Measurements from ENCODE around the gene SMARCD1. TPM values are rescaled to one million over a fixed set of nuclear protein-coding genes. Genes with fewer than 3 reads are reported as not detected.

Gene SMARCD1
- total and polyA plus RNA-seq, 2 experiments from 2014 or later = 124 to 287 TPM

- no peaks in the 10 kb centered on the region for H3K4me1 Mint-ChIP-seq
- TF ChIP-seq EZH2 (IDR thresholded peaks at IDR 0.05; ENCODE audit: low read depth, unreplicated experiment) (no peak), EZH2phosphoT487 (IDR thresholded peaks at IDR 0.05; ENCODE audit: unreplicated experiment) (no peak)
These were observed 38.1 kb downstream of the SMARCD1 start for GRCh38 chr12:50123203-50123602.

DNA sequence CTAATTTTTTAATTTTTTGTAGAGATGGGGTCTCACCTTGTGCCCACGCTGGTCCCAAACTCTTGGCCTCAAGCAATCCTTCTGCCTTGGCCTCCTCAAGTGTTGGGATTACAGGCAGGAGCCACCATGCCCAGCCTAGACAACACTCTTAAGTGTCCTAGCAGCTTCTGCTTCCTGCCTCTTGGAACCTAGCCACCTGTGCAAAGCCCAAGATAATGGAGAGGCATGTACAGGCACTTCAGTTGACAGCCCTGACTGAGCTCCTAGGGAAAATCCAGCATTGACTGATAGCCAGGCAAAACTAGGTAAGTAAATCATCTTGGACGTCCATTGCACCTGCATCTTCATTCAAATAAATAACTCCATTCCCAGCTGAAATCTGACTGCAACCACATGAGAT is 42.4 kb downstream of the SMARCD1 start:
- H3K9me2 ChIP-seq (ENCODE audit: insufficient read depth) = no peaks in the 10 kb centered on the region
- H2AFZ ChIP-seq = no peak overlapping the region
- no peak overlapping the region for H3K27ac ChIP-seq (ENCODE audit: low read depth)
- no peaks in the 10 kb centered on the region for H3K4me1 ChIP-seq (ENCODE audit: insufficient read depth)
- H3K4me2 ChIP-seq = no peak overlapping the region
- H3K4me3 ChIP-seq = no peak overlapping the region
- no peaks in the 10 kb centered on the region for H3K79me2 ChIP-seq (replicated peaks; ENCODE audit: insufficient read depth)
- ATAC-seq (no peak), DNase-seq (ENCODE audit: low spot score) (no peak)
- no peaks in the 10 kb centered on the region for H3K9me3 Mint-ChIP-seq
- H3K27me3 Mint-ChIP-seq (ENCODE audit: insufficient read depth, low read depth, poor library complexity) = no peaks in the 10 kb centered on the region
- peaks cover 21% of the 10 kb centered on the region for H3K36me3 ChIP-seq (ENCODE audit: insufficient read depth)
- H3K4me3 Mint-ChIP-seq = no peak overlapping the region
- H3K27ac Mint-ChIP-seq = no peak overlapping the region
- peaks cover 14% of the 10 kb centered on the region; the same call in 1 of the 2 replicates for H4K20me1 ChIP-seq (replicated peaks; ENCODE audit: insufficient read depth)
- no peaks in the 10 kb centered on the region for H3K4me1 Mint-ChIP-seq
- no peak for TF ChIP-seq JUNB (IDR thresholded peaks at IDR 0.05; ENCODE audit: unreplicated experiment)
- H3K36me3 Mint-ChIP-seq (ENCODE audit: low read depth) = peaks cover 27% of the 10 kb centered on the region
- 0 out of 2 replicates have a peak, but pooled peaks cover 4% of the 10 kb centered on the region for H3F3A ChIP-seq (replicated peaks; ENCODE audit: low read depth)
- no peaks in the 10 kb centered on the region for H3K27me3 ChIP-seq (ENCODE audit: insufficient read depth)

More at GRCh38 chr12:50123203-50123602, 38.1 kb downstream of the SMARCD1 start:
- no peak overlapping the region for H3K4me2 ChIP-seq
- DNase-seq (ENCODE audit: low spot score) (no peak), ATAC-seq (no peak)
- no peaks in the 10 kb centered on the region for H3K4me1 ChIP-seq (ENCODE audit: insufficient read depth)
- no peak overlapping the region for H3K27ac Mint-ChIP-seq
- H2AFZ ChIP-seq = no peak overlapping the region
- no peaks in the 10 kb centered on the region for H3K79me2 ChIP-seq (replicated peaks; ENCODE audit: insufficient read depth)
- H3K36me3 ChIP-seq (ENCODE audit: insufficient read depth) = no peaks in the 10 kb centered on the region
- H3K4me3 Mint-ChIP-seq = no peak overlapping the region
- H3K9me3 Mint-ChIP-seq = no peaks in the 10 kb centered on the region
- H3K9me2 ChIP-seq (ENCODE audit: insufficient read depth) = no peaks in the 10 kb centered on the region
- no peak overlapping the region for H3K27ac ChIP-seq (ENCODE audit: low read depth)
- H4K20me1 ChIP-seq (replicated peaks; ENCODE audit: insufficient read depth) = peaks cover 5% of the 10 kb centered on the region; the same call in 1 of the 2 replicates
- no peaks in the 10 kb centered on the region for H3F3A ChIP-seq (replicated peaks; ENCODE audit: low read depth)
- H3K4me3 ChIP-seq = no peak overlapping the region
- no peaks in the 10 kb centered on the region for H3K27me3 Mint-ChIP-seq (ENCODE audit: insufficient read depth, low read depth, poor library complexity)
- H3K36me3 Mint-ChIP-seq (ENCODE audit: low read depth) = no peaks in the 10 kb centered on the region; the same call in 2 of the 3 replicates
- H3K27me3 ChIP-seq (ENCODE audit: insufficient read depth) = no peaks in the 10 kb centered on the region

DNA sequence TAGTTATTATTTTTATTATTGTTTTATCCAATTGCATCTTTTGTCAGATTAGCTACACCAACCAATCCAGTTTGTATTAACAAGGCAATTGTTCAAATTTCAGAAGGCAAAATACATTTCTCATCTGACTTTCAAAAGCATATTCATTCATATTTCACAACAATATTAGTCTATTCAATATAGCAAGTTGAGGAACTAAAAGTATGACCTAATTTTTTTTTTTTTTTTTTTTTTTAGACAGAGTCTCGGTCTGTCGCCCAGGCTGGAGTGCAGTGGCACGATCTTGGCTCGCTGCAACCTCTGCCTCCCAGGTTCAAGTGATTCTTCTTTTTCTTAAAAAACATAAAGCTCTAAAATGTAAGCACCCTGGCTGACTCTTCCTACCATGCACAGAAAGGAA is 44.1 kb downstream of the SMARCD1 start:
- H3K9me3 Mint-ChIP-seq = no peaks in the 10 kb centered on the region; the same call in 2 of the 3 replicates
- Histone ChIP-seq H3K9me2 (ENCODE audit: insufficient read depth) (no peaks in the 10 kb centered on the region), H3K27ac (ENCODE audit: low read depth) (no peak overlapping the region), H2AFZ (no peak overlapping the region), H4K20me1 (replicated peaks; ENCODE audit: insufficient read depth) (peaks cover 24% of the 10 kb centered on the region; the same call in 1 of the 2 replicates), H3K27me3 (ENCODE audit: insufficient read depth) (no peaks in the 10 kb centered on the region), H3F3A (replicated peaks; ENCODE audit: low read depth) (peaks cover 9% of the 10 kb centered on the region; the same call in 1 of the 2 replicates), H3K79me2 (replicated peaks; ENCODE audit: insufficient read depth) (no peaks in the 10 kb centered on the region), H3K4me1 (ENCODE audit: insufficient read depth) (no peaks in the 10 kb centered on the region), H3K4me3 (no peak overlapping the region), H3K36me3 (ENCODE audit: insufficient read depth) (peaks cover 30% of the 10 kb centered on the region), H3K4me2 (no peak overlapping the region)
- H3K36me3 Mint-ChIP-seq (ENCODE audit: low read depth) = peaks cover 42% of the 10 kb centered on the region
- no peaks in the 10 kb centered on the region for H3K4me1 Mint-ChIP-seq
- H3K27ac Mint-ChIP-seq = no peak overlapping the region
- TF ChIP-seq ZNF114 (CRISPR knock-in tag; IDR thresholded peaks at IDR 0.05) = no peak
- TF ChIP-seq NANOG (IDR thresholded peaks at IDR 0.05; ENCODE audit: borderline replicate concordance) = no peak
- no peak overlapping the region for H3K4me3 Mint-ChIP-seq
- no peak for DNase-seq (ENCODE audit: low spot score)
- no peak for ATAC-seq
- H3K27me3 Mint-ChIP-seq (ENCODE audit: insufficient read depth, low read depth, poor library complexity) = peaks cover 2% of the 10 kb centered on the region
